Hepatocyte (in vitro differentiated cells): Measurements from ENCODE around the gene NOTUM. TPM values are rescaled to one million over a fixed set of nuclear protein-coding genes. Genes with fewer than 3 reads are reported as not detected.

Experiments used
- DNase-seq: peaks from one replicate; pipeline ENCODE4 v3.0.0-alpha.2; 2016; ENCODE audit warnings: low spot score
- H2AFZ ChIP-seq: fragments of 200-600 bp; sonication (generic); 2 replicates; pipeline ENCODE4 v1.6.0; 2016; ENCODE audit warnings: antibody characterized with exemption, mild to moderate bottlenecking
- H3K27ac ChIP-seq: fragments of 200-600 bp; sonication (generic); 2 replicates; pipeline ENCODE4 v1.5.1; 2016; ENCODE audit warnings: mild to moderate bottlenecking
- H3K27me3 ChIP-seq: fragments of 200-600 bp; sonication (generic); 2 replicates; pipeline ENCODE4 v1.6.1; 2016
- H3K36me3 ChIP-seq: fragments of 200-600 bp; sonication (generic); replicated peaks from 2 replicates; pipeline ENCODE4 v1.5.1; 2016; ENCODE audit warnings: low read depth; ENCODE audit not compliant: insufficient read depth
- H3K4me1 ChIP-seq: fragments of 200-600 bp; sonication (generic); 2 replicates; pipeline ENCODE4 v1.5.1; 2016; ENCODE audit warnings: mild to moderate bottlenecking, moderate library complexity; ENCODE audit not compliant: insufficient read depth
- H3K4me2 ChIP-seq: fragments of 200-600 bp; sonication (generic); 2 replicates; pipeline ENCODE4 v1.6.0; 2016
- H3K4me3 ChIP-seq: fragments of 200-600 bp; sonication (generic); 2 replicates; pipeline ENCODE4 v1.5.1; 2016; ENCODE audit warnings: mild to moderate bottlenecking
- H3K79me2 ChIP-seq: fragments of 200-600 bp; sonication (generic); 2 replicates; pipeline ENCODE4 v1.6.0; 2017; ENCODE audit warnings: mild to moderate bottlenecking
- H3K9me2 ChIP-seq: fragments of 200-600 bp; sonication (generic); replicated peaks from 2 replicates; pipeline ENCODE4 v1.6.0; 2017; ENCODE audit warnings: mild to moderate bottlenecking; ENCODE audit not compliant: insufficient read depth
- H3K9me3 ChIP-seq: fragments of 200-600 bp; sonication (generic); 2 replicates; pipeline ENCODE4 v1.5.1; 2016; ENCODE audit warnings: low read depth, mild to moderate bottlenecking
- H4K20me1 ChIP-seq: fragments of 200-600 bp; sonication (generic); 2 replicates; pipeline ENCODE4 v1.6.0; 2016; ENCODE audit warnings: mild to moderate bottlenecking; ENCODE audit not compliant: insufficient read depth, poor library complexity, severe bottlenecking
- EZH2 ChIP-seq: fragments of 200-600 bp; sonication (generic); IDR thresholded peaks from 2 replicates; pipeline ENCODE4 v1.6.1; 2016; ENCODE audit warnings: antibody characterized with exemption, mild to moderate bottlenecking, borderline replicate concordance
- EZH2phosphoT487 ChIP-seq: fragments of 200-600 bp; sonication (generic); IDR thresholded peaks from one replicate; pipeline ENCODE4 v1.6.1; 2018; ENCODE audit warnings: antibody characterized with exemption, mild to moderate bottlenecking, low read depth, moderate library complexity; ENCODE audit not compliant: unreplicated experiment, severe bottlenecking
- WGBS: methylation state at CpG from one replicate; pipeline ENCODE4 v1.1.6; 2016; ENCODE audit warnings: low lambda C conversion rate; ENCODE audit errors: missing lambda C conversion rate; 5-methylcytosine and 5-hydroxymethylcytosine counted together
- polyA plus RNA-seq: library from polyadenylated mRNA; unstranded; fragments of >200 nt; fragmentation: Nextera tagmentation; extraction: Ambion mirVana; gene quantifications from 2 replicates; pipeline ENCODE4 v1.2.1, GENCODE V29; 2016
- total RNA-seq: library from RNA; depleted of rRNA; stranded (reverse); fragments of >200 nt; gene quantifications from 2 replicates; pipeline ENCODE4 v1.2.3, GENCODE V29; 2014
- TF ChIP-seq, protein P1 (sequence below): fragments of 200-600 bp; sonication (generic); IDR thresholded peaks from 2 replicates; pipeline ENCODE4 v1.5.1; 2016; ENCODE audit warnings: antibody characterized with exemption, mild to moderate bottlenecking; ENCODE audit not compliant: poor library complexity

Gene NOTUM
- total and polyA plus RNA-seq, 2 experiments from 2014 or later, result 1.0 to 4.7 TPM

DNA sequence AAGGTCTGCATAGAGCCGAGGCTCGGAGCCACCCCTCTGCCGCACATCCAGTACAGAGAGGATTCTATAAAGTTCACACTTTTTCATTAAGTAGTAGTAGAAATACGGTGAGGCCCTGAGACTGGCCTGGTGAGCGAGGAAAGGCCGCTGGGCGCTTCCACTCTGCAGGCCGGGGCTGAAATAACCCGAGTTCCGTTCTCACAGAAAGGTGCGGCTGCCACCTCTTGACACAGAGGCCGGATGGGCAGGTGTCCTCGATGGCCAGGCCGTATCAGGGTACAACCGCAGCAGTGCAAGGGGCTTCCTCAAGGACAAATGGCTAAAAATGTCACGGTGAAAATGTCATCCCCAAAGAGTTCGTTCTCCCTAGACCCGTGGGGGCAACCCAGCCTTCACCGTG, 49.0 kb downstream of the NOTUM start:
- Histone ChIP-seq H3K9me2 (no peaks in the 10 kb centered on the region), H3K4me2 (peak overlapping the region; percentile 79), H3K9me3 (no peaks in the 10 kb centered on the region), H3K27ac (peak overlapping the region; percentile 82), H3K27me3 (no peaks in the 10 kb centered on the region), H3K4me1 (peaks cover 28% of the 10 kb centered on the region), H2AFZ (no peak overlapping the region), H4K20me1 (peaks cover 4% of the 10 kb centered on the region), H3K79me2 (peaks cover 41% of the 10 kb centered on the region), H3K36me3 (no peaks in the 10 kb centered on the region), H3K4me3 (no peak overlapping the region)
- TF ChIP-seq, protein P1, sequence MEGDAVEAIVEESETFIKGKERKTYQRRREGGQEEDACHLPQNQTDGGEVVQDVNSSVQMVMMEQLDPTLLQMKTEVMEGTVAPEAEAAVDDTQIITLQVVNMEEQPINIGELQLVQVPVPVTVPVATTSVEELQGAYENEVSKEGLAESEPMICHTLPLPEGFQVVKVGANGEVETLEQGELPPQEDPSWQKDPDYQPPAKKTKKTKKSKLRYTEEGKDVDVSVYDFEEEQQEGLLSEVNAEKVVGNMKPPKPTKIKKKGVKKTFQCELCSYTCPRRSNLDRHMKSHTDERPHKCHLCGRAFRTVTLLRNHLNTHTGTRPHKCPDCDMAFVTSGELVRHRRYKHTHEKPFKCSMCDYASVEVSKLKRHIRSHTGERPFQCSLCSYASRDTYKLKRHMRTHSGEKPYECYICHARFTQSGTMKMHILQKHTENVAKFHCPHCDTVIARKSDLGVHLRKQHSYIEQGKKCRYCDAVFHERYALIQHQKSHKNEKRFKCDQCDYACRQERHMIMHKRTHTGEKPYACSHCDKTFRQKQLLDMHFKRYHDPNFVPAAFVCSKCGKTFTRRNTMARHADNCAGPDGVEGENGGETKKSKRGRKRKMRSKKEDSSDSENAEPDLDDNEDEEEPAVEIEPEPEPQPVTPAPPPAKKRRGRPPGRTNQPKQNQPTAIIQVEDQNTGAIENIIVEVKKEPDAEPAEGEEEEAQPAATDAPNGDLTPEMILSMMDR, result no peak
- no peak for TF ChIP-seq EZH2
- no peak for TF ChIP-seq EZH2phosphoT487
- no peak for DNase-seq
- WGBS, result 89% methylated on average over 19 of the region's 19 CpGs

DNA sequence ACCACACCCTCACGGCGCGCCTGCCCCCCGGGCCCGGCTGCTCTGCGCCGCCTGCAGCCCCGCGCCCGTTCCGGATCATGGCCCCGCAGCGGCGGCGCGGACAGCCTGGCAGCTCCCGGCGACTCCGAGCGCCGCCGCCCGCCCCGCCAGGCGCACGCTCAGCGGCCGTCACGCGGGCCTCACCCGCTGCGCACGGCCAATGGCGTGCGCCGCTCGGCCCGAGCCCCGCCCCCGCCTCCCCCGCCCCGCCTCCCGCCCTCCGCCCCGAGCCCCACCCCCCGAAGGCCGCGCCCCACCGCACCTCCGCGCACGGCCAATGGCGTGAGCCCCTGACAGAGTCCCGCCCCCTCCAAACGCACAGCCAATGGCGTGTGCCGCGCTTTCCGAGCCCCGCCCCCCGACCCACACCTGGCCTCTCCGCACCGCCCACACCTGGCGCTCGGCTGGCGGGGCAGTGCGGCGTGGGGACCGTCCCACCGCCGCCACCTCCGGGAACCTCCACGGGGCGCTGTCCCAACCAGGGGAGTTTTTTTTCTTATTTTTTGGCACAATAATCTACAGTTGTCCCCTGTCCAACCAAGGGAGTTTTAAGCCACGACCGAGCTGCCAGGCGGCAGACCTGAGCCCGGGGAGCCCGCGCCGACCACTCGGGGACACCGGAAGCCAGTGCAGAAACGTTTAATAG, 49.6 kb downstream of the NOTUM start, which contains the start of gene PCYT2:
Gene PCYT2, minus strand, starts transcription at position 123 of the 685 bp plus-strand sequence. Its CDS starts 44 bp downstream, at position 79.
- DNase-seq, result peak; percentile 98
- Histone ChIP-seq H4K20me1 (peaks cover 4% of the 10 kb centered on the region), H3K36me3 (no peaks in the 10 kb centered on the region)

DNA sequence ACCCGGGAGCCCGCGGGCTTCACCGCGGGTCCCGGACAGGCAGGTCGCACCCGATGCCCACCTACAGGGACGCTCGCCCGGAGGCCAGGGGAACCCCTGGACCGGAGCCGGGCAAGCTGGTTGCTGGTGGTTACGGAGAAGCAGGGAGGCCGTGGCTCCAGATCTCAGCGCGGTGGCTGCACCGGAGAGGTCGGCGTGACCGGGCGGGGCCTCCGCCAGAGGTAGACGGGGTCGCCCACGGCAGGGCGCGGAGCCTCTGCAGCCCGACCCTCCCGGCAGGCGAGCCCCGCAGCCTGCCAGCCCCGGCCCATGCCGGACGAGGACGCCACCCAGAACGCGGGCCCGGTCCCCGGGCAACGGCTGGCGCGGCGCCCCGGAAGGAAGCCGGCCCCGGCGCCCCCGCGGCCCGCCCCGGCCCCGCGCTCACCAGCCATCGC, 50.1 kb downstream of the NOTUM start:
- H3K4me3 ChIP-seq, result peak overlapping the region; percentile 66
- no peak overlapping the region for H2AFZ ChIP-seq
- H3K9me2 ChIP-seq, result no peaks in the 10 kb centered on the region
- TF ChIP-seq EZH2, result no peak
- TF ChIP-seq EZH2phosphoT487, result no peak
- TF ChIP-seq, protein P1, result no peak
- H3K27me3 ChIP-seq, result no peaks in the 10 kb centered on the region
- H3K36me3 ChIP-seq, result no peaks in the 10 kb centered on the region
- H3K27ac ChIP-seq, result peak overlapping the region; percentile 88
- H3K4me1 ChIP-seq, result peaks cover 19% of the 10 kb centered on the region
- H4K20me1 ChIP-seq, result peaks cover 4% of the 10 kb centered on the region
- peaks cover 31% of the 10 kb centered on the region for H3K79me2 ChIP-seq
- H3K4me2 ChIP-seq, result peak overlapping the region; percentile 98
- DNase-seq, result peak; percentile 54
- H3K9me3 ChIP-seq, result no peaks in the 10 kb centered on the region
- WGBS, result under 1% methylated on average over 28 of the region's 55 CpGs

More for the DNA sequence above, 49.6 kb downstream of the NOTUM start, which contains the start of gene PCYT2:
- TF ChIP-seq, protein P1, result peak; percentile 22
- TF ChIP-seq EZH2phosphoT487 (no peak), EZH2 (no peak)
- WGBS, result 26% methylated on average over 23 of the region's 84 CpGs
- H3K4me2 ChIP-seq, result peak within 1 kb of the TSS; percentile 98
- H3K9me2 ChIP-seq, result no peaks in the 10 kb centered on the region
- peaks cover 35% of the 10 kb centered on the region for H3K79me2 ChIP-seq
- no peak within 1 kb of the TSS for H2AFZ ChIP-seq
- peak within 1 kb of the TSS; percentile 88 for H3K27ac ChIP-seq
- no peaks in the 10 kb centered on the region for H3K9me3 ChIP-seq
- H3K4me3 ChIP-seq, result peak within 1 kb of the TSS; percentile 66
- peaks cover 24% of the 10 kb centered on the region for H3K4me1 ChIP-seq
- H3K27me3 ChIP-seq, result no peaks in the 10 kb centered on the region
